ENCODE results near the gene LMBRD2. TPM values are rescaled to one million over a fixed set of nuclear protein-coding genes. Genes with fewer than 3 reads are reported as not detected.
"Not testable (repeated sequence)": the region's sequence is repeated elsewhere in the genome, so short reads cannot be mapped to it uniquely, and the experiment has no call there.

LMBRD2 gene
- total and polyA plus RNA-seq, 11 donors, result 2.6 to 18.2 (median 13.8) TPM

DNA sequence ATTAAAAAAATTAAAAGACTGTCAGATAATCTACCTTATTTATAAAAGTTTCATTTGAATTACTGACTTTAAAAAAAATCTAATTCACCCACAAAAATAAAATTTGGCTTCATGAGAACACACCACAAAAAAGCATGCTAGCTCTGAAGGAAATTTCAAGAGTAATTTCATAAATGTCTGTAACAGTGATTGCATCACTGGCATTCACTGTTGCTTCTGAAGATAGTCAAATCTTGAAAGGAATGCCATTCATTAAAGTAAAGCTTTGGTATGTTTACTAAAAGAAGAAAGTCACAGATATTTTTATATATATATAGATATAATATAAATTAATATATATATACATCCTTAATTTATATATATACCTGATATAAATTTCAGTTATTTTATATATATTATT lies 46.6 kb upstream of the LMBRD2 start:
- H3K4me3 ChIP-seq, result no peak overlapping the region
- no peaks in the 10 kb centered on the region for H3K27me3 ChIP-seq
- peaks cover 3 to 95% (median 64%) of the 10 kb centered on the region in 9 donors for H3K36me3 ChIP-seq
- intact Hi-C loops (cut with DNase I), result no loop called here
- DNase-seq, result no peak
- H3K27ac ChIP-seq, result no peak overlapping the region
- TF ChIP-seq, protein P1, sequence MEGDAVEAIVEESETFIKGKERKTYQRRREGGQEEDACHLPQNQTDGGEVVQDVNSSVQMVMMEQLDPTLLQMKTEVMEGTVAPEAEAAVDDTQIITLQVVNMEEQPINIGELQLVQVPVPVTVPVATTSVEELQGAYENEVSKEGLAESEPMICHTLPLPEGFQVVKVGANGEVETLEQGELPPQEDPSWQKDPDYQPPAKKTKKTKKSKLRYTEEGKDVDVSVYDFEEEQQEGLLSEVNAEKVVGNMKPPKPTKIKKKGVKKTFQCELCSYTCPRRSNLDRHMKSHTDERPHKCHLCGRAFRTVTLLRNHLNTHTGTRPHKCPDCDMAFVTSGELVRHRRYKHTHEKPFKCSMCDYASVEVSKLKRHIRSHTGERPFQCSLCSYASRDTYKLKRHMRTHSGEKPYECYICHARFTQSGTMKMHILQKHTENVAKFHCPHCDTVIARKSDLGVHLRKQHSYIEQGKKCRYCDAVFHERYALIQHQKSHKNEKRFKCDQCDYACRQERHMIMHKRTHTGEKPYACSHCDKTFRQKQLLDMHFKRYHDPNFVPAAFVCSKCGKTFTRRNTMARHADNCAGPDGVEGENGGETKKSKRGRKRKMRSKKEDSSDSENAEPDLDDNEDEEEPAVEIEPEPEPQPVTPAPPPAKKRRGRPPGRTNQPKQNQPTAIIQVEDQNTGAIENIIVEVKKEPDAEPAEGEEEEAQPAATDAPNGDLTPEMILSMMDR (IDR thresholded peaks at IDR 0.05), result no peak
- TF ChIP-seq POLR2A (IDR thresholded peaks at IDR 0.05), result no peak
- H3K9me3 ChIP-seq, result no peaks in the 10 kb centered on the region
- H3K4me1 ChIP-seq, result peaks cover 0 to 12% (median 3%) of the 10 kb centered on the region in 12 donors
- ATAC-seq, result no peak

DNA sequence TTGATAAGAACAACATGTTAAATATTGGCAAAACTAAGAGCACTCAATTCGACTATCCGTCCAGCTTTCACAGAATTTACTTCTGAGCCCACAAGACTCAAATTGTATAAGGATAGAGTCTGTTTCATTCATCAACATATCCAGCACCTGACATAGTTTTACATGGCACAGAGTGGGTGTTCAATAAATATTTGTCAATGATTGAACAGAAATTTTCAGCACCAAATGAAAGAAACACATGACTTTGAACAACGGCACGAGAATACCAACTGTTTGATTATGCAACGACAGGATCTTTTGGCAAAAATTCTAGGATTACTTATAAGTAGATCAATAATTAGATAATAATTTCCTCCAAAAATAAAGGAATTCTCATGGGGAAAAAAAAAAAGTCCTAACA lies 42.1 kb upstream of the LMBRD2 start:
- intact Hi-C loops (cut with DNase I), result no loop called here
- Histone ChIP-seq H3K36me3 (peaks cover 3 to 79% (median 60%) of the 10 kb centered on the region in 9 donors), H3K27me3 (no peaks in the 10 kb centered on the region), H3K4me3 (no peak overlapping the region), H3K27ac (no peak overlapping the region), H3K4me1 (no peaks in the 10 kb centered on the region), H3K9me3 (peaks cover 0 to 18% (median 7%) of the 10 kb centered on the region in 12 donors)
- WGBS, 4 donors, result 94 to 98% (median 96%) methylated on average over 5 of the region's 5 CpGs
- TF ChIP-seq POLR2A (IDR thresholded peaks at IDR 0.05), result no peak
- TF ChIP-seq, protein P1 (IDR thresholded peaks at IDR 0.05), result no peak
- DNase-seq, result no peak
- ATAC-seq, result no peak

DNA sequence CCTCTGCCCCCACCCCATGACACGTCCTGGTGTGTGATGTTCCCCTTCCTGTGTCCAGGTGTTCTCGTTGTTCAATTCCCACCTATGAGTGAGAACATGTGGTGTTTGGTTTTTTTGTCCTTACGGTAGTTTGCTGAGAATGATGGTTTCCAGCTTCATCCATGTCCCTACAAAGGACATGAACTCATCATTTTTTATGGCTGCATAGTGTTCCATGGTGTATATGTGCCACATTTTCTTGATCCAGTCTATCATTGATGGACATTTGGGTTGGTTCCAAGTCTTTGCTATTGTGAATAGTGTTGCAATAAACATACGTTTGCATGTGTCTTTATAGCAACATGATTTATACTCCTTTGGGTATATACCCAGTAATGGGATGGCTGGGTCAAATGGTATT lies 32.7 kb upstream of the LMBRD2 start:
- not testable (repeated sequence) for ATAC-seq
- Histone ChIP-seq H3K36me3 (peaks cover 0 to 45% (median 36%) of the 10 kb centered on the region in 9 donors), H3K9me3 (peaks cover 0 to 12% (median under 1%) of the 10 kb centered on the region in 12 donors)

DNA sequence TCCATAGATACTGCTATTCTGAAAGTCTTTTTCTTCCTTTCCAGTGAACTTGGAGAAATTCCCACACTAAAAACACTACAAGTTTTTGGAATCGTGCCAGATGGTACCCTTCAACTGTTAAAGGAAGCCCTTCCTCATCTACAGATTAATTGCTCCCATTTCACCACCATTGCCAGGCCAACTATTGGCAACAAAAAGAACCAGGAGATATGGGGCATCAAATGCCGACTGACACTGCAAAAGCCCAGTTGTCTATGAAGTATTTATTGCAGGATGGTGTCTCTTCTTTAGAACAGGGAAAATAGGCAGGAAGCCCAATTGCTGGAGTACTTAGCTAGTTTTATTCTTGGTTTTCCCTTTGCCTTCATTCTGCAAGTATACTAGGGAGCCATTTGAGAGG lies 30.1 kb upstream of the LMBRD2 start:
- peaks cover 0 to 72% (median 63%) of the 10 kb centered on the region in 9 donors for H3K36me3 ChIP-seq

More for the DNA sequence above, 32.7 kb upstream of the LMBRD2 start:
- intact Hi-C loops (cut with DNase I), result loop anchor here in 1 of 10 donors (10.0 kb wide), 1 partner anchor 120 kb away; the partner anchor contains the start of gene RANBP3L
- not testable (repeated sequence) for H3K4me1 ChIP-seq, DNase-seq, H3K27me3 ChIP-seq, H3K4me3 ChIP-seq, H3K27ac ChIP-seq
- WGBS, 4 donors, result 69 to 100% (median 96%) methylated on average over 3 to 4 of the region's 4 CpGs

More for the DNA sequence above, 30.1 kb upstream of the LMBRD2 start:
- no peaks in the 10 kb centered on the region for H3K4me1 ChIP-seq
- ATAC-seq (no peak), DNase-seq (no peak)
- H3K27me3 ChIP-seq, result no peaks in the 10 kb centered on the region
- WGBS, 4 donors, result 61 to 74% (median 71%) methylated on average over 2 of the region's 2 CpGs
- TF ChIP-seq, protein P1 (IDR thresholded peaks at IDR 0.05), result no peak
- no peak for TF ChIP-seq POLR2A (IDR thresholded peaks at IDR 0.05)
- no peak overlapping the region for H3K4me3 ChIP-seq
- H3K27ac ChIP-seq, result no peak overlapping the region
- intact Hi-C loops (cut with DNase I), result loop anchor here in 1 of 10 donors (10.0 kb wide), 1 partner anchor 123 kb away; the partner anchor contains the start of gene RANBP3L
- peaks cover 0 to 6% (median 0%) of the 10 kb centered on the region in 12 donors for H3K9me3 ChIP-seq
